K562 (cell line): ENCODE data around the gene TRIM45. TPM values are rescaled to one million over a fixed set of nuclear protein-coding genes. Genes with fewer than 3 reads are reported as not detected.
A peak's percentile ranks its signal among the peaks of the same experiment; 100 is the strongest.

Source experiments
- CREB1 ChIP-seq, 2 experiments: sonication (generic) in 1 of 2; formaldehyde crosslinking in 1 of 2; IDR thresholded peaks; 2 replicates each; pipeline versions ENCODE4 v1.6.1 to v1.8.0; 2012 to 2022; ENCODE audit warnings: inconsistent platforms in 1 of 2, mild to moderate bottlenecking in 1 of 2, missing genetic modification reagents in 1 of 2, moderate library complexity in 1 of 2
- NFIC ChIP-seq: fragments of 450-650 bp; IDR thresholded peaks from 2 replicates; pipeline ENCODE4 v1.6.1; 2017; ENCODE audit warnings: mild to moderate bottlenecking, inconsistent platforms
- SMARCB1 ChIP-seq: IDR thresholded peaks from 2 replicates; pipeline ENCODE4 v1.6.1; 2011; ENCODE audit warnings: improper control_type of control experiment, low read depth; ENCODE audit not compliant: insufficient read length
- polyA plus RNA-seq, 8 experiments: library from polyadenylated mRNA; depleted of rRNA in 4 of 8; stranded (reverse) in 5 of 8; unstranded in 3 of 8; fragments of >200 nt; fragmentation: Nextera tagmentation in 2 of 8; fragmentation: Illumina TruSeq in 1 of 8; extraction: Ambion mirVana in 2 of 8; extraction: Trizol in 1 of 8; gene quantifications; 2 replicates each; pipeline versions ENCODE4 v1.2.1 to v1.2.3, GENCODE V29; 2011 to 2014; ENCODE audit warnings: inconsistent platforms in 1 of 8, missing spikeins in 1 of 8
- total RNA-seq, 7 experiments: library from RNA; depleted of rRNA in 6 of 7; stranded (reverse); fragments of >200 nt in 6 of 7; fragmentation: Illumina TruSeq in 2 of 7; extraction: Trizol in 2 of 7; gene quantifications; 2 replicates each; pipeline versions ENCODE4 v1.2.1 to v1.2.3, GENCODE V29; 2011 to 2021; ENCODE audit warnings: low replicate concordance in 1 of 7
- TF ChIP-seq, protein P1 (sequence below): fragments of 450-650 bp; IDR thresholded peaks from 2 replicates; pipeline ENCODE4 v1.6.1; 2016; ENCODE audit warnings: mild to moderate bottlenecking, moderate library complexity
- TF ChIP-seq, protein P2 (sequence below), 2 experiments: fragments of 450-650 bp; formaldehyde crosslinking in 1 of 2; IDR thresholded peaks; 2 replicates each; pipeline versions ENCODE4 v1.4.0 to v1.6.1; 2014 to 2020; ENCODE audit warnings: mild to moderate bottlenecking in 2 of 2, borderline replicate concordance in 1 of 2, low read depth in 1 of 2

Gene TRIM45
- total and polyA plus RNA-seq, 9 of the 15 experiments (the other 6 are each of a cell fraction or from before 2014, with no cell fraction given), result 1.9 to 6.2 (median 3.6) TPM

- TF ChIP-seq, protein P1, sequence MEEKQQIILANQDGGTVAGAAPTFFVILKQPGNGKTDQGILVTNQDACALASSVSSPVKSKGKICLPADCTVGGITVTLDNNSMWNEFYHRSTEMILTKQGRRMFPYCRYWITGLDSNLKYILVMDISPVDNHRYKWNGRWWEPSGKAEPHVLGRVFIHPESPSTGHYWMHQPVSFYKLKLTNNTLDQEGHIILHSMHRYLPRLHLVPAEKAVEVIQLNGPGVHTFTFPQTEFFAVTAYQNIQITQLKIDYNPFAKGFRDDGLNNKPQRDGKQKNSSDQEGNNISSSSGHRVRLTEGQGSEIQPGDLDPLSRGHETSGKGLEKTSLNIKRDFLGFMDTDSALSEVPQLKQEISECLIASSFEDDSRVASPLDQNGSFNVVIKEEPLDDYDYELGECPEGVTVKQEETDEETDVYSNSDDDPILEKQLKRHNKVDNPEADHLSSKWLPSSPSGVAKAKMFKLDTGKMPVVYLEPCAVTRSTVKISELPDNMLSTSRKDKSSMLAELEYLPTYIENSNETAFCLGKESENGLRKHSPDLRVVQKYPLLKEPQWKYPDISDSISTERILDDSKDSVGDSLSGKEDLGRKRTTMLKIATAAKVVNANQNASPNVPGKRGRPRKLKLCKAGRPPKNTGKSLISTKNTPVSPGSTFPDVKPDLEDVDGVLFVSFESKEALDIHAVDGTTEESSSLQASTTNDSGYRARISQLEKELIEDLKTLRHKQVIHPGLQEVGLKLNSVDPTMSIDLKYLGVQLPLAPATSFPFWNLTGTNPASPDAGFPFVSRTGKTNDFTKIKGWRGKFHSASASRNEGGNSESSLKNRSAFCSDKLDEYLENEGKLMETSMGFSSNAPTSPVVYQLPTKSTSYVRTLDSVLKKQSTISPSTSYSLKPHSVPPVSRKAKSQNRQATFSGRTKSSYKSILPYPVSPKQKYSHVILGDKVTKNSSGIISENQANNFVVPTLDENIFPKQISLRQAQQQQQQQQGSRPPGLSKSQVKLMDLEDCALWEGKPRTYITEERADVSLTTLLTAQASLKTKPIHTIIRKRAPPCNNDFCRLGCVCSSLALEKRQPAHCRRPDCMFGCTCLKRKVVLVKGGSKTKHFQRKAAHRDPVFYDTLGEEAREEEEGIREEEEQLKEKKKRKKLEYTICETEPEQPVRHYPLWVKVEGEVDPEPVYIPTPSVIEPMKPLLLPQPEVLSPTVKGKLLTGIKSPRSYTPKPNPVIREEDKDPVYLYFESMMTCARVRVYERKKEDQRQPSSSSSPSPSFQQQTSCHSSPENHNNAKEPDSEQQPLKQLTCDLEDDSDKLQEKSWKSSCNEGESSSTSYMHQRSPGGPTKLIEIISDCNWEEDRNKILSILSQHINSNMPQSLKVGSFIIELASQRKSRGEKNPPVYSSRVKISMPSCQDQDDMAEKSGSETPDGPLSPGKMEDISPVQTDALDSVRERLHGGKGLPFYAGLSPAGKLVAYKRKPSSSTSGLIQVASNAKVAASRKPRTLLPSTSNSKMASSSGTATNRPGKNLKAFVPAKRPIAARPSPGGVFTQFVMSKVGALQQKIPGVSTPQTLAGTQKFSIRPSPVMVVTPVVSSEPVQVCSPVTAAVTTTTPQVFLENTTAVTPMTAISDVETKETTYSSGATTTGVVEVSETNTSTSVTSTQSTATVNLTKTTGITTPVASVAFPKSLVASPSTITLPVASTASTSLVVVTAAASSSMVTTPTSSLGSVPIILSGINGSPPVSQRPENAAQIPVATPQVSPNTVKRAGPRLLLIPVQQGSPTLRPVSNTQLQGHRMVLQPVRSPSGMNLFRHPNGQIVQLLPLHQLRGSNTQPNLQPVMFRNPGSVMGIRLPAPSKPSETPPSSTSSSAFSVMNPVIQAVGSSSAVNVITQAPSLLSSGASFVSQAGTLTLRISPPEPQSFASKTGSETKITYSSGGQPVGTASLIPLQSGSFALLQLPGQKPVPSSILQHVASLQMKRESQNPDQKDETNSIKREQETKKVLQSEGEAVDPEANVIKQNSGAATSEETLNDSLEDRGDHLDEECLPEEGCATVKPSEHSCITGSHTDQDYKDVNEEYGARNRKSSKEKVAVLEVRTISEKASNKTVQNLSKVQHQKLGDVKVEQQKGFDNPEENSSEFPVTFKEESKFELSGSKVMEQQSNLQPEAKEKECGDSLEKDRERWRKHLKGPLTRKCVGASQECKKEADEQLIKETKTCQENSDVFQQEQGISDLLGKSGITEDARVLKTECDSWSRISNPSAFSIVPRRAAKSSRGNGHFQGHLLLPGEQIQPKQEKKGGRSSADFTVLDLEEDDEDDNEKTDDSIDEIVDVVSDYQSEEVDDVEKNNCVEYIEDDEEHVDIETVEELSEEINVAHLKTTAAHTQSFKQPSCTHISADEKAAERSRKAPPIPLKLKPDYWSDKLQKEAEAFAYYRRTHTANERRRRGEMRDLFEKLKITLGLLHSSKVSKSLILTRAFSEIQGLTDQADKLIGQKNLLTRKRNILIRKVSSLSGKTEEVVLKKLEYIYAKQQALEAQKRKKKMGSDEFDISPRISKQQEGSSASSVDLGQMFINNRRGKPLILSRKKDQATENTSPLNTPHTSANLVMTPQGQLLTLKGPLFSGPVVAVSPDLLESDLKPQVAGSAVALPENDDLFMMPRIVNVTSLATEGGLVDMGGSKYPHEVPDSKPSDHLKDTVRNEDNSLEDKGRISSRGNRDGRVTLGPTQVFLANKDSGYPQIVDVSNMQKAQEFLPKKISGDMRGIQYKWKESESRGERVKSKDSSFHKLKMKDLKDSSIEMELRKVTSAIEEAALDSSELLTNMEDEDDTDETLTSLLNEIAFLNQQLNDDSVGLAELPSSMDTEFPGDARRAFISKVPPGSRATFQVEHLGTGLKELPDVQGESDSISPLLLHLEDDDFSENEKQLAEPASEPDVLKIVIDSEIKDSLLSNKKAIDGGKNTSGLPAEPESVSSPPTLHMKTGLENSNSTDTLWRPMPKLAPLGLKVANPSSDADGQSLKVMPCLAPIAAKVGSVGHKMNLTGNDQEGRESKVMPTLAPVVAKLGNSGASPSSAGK, result no peak
- TF ChIP-seq CREB1 (IDR thresholded peaks at IDR 0.05) (no peak), CREB1 (CRISPR knock-in tag; IDR thresholded peaks at IDR 0.05) (no peak), SMARCB1 (no peak), NFIC (no peak)
- TF ChIP-seq, protein P2, sequence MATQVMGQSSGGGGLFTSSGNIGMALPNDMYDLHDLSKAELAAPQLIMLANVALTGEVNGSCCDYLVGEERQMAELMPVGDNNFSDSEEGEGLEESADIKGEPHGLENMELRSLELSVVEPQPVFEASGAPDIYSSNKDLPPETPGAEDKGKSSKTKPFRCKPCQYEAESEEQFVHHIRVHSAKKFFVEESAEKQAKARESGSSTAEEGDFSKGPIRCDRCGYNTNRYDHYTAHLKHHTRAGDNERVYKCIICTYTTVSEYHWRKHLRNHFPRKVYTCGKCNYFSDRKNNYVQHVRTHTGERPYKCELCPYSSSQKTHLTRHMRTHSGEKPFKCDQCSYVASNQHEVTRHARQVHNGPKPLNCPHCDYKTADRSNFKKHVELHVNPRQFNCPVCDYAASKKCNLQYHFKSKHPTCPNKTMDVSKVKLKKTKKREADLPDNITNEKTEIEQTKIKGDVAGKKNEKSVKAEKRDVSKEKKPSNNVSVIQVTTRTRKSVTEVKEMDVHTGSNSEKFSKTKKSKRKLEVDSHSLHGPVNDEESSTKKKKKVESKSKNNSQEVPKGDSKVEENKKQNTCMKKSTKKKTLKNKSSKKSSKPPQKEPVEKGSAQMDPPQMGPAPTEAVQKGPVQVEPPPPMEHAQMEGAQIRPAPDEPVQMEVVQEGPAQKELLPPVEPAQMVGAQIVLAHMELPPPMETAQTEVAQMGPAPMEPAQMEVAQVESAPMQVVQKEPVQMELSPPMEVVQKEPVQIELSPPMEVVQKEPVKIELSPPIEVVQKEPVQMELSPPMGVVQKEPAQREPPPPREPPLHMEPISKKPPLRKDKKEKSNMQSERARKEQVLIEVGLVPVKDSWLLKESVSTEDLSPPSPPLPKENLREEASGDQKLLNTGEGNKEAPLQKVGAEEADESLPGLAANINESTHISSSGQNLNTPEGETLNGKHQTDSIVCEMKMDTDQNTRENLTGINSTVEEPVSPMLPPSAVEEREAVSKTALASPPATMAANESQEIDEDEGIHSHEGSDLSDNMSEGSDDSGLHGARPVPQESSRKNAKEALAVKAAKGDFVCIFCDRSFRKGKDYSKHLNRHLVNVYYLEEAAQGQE (IDR thresholded peaks at IDR 0.05; ENCODE audit: borderline replicate concordance), result peak; percentile 83
- TF ChIP-seq, protein P2 (CRISPR knock-in tag; IDR thresholded peaks at IDR 0.05; ENCODE audit: low read depth), result no peak
Measured at GRCh38 chr1:117067533-117068370, 53.8 kb downstream of the TRIM45 start (continued).
